OCI-M1 (cell line): ENCODE results near the gene USP17L30.
"Not testable (repeated sequence)": the region's sequence is repeated elsewhere in the genome, so short reads cannot be mapped to it uniquely, and the experiment has no call there.

Source experiments
- DNase-seq: peaks from one replicate; lab custom pipeline; 2025; lab: John Stamatoyannopoulos, UW

Gene USP17L30

GRCh38 chr4:9362829-9363228 lies at the start of gene USP17L30:
USP17L30 (plus strand) TSS chr4:9363129; CDS start chr4:9363129, 0 bp downstream.
- DNase-seq, result not testable (repeated sequence)

GRCh38 chr4:9324191-9324590 lies 38.7 kb upstream of the USP17L30 start:
- DNase-seq, result not testable (repeated sequence)

- not testable (repeated sequence) for DNase-seq
Measured at GRCh38 chr4:9324865-9325264, 38.1 kb upstream of the USP17L30 start, which contains the start of gene USP17L24. USP17L24 (plus strand) TSS chr4:9325165; CDS start chr4:9325165, 0 bp downstream.

- DNase-seq, result not testable (repeated sequence)
Measured at GRCh38 chr4:9329611-9330010, 33.3 kb upstream of the USP17L30 start, which contains the start of gene USP17L25. USP17L25 (plus strand) TSS chr4:9329911; CDS start chr4:9329911, 0 bp downstream.

GRCh38 chr4:9334358-9334757 lies 28.6 kb upstream of the USP17L30 start, which contains the start of gene USP17L26:
USP17L26 (plus strand) TSS chr4:9334658; CDS start chr4:9334658, 0 bp downstream.
- not testable (repeated sequence) for DNase-seq

- not testable (repeated sequence) for DNase-seq
Measured at GRCh38 chr4:9339103-9339502, 23.8 kb upstream of the USP17L30 start, which contains the start of gene USP17L5. USP17L5 (plus strand) TSS chr4:9339403; CDS start chr4:9339403, 0 bp downstream.

- DNase-seq, result not testable (repeated sequence)
Measured at GRCh38 chr4:9343848-9344247, 19.1 kb upstream of the USP17L30 start, which contains the start of gene USP17L27. USP17L27 (plus strand) TSS chr4:9344148; CDS start chr4:9344148, 0 bp downstream.

- not testable (repeated sequence) for DNase-seq
Measured at GRCh38 chr4:9348593-9348992, 14.3 kb upstream of the USP17L30 start, which contains the start of gene USP17L28. USP17L28 (plus strand) TSS chr4:9348893; CDS start chr4:9348893, 0 bp downstream.

GRCh38 chr4:9350866-9351265 lies 12.1 kb upstream of the USP17L30 start:
- not testable (repeated sequence) for DNase-seq

GRCh38 chr4:9353338-9353737 lies 9.6 kb upstream of the USP17L30 start, which contains the start of gene USP17L29:
USP17L29 (plus strand) TSS chr4:9353638; CDS start chr4:9353638, 0 bp downstream.
- DNase-seq, result not testable (repeated sequence)

- DNase-seq, result not testable (repeated sequence)
Measured at GRCh38 chr4:9379881-9380280, 17.0 kb downstream of the USP17L30 start.

GRCh38 chr4:9381012-9381534 lies 18.1 kb downstream of the USP17L30 start:
- not testable (repeated sequence) for DNase-seq

- no peak for DNase-seq
Measured at GRCh38 chr4:9384126-9384525, 21.2 kb downstream of the USP17L30 start.

- DNase-seq, result not testable (repeated sequence)
Measured at GRCh38 chr4:9389001-9389400, 26.1 kb downstream of the USP17L30 start.

- not testable (repeated sequence) for DNase-seq
Measured at GRCh38 chr4:9405774-9406173, 42.8 kb downstream of the USP17L30 start.

GRCh38 chr4:9406491-9406890 lies 43.6 kb downstream of the USP17L30 start:
- not testable (repeated sequence) for DNase-seq

- no peak for DNase-seq
Measured at GRCh38 chr4:9409793-9410192, 46.9 kb downstream of the USP17L30 start.
